NCI-H2196 treated with DMSO at 0.1 percent for 48 hours (cell line): Measurements from ENCODE around the gene CLTB.
A peak's percentile ranks its signal among the peaks of the same experiment; 100 is the strongest.
"Not testable (repeated sequence)": the region's sequence is repeated elsewhere in the genome, so short reads cannot be mapped to it uniquely, and the experiment has no call there.

Source experiments
- DNase-seq: peaks from one replicate; lab custom pipeline; 2025; ENCODE audit not compliant: unreplicated experiment; lab: John Stamatoyannopoulos, UW

Gene CLTB

DNA sequence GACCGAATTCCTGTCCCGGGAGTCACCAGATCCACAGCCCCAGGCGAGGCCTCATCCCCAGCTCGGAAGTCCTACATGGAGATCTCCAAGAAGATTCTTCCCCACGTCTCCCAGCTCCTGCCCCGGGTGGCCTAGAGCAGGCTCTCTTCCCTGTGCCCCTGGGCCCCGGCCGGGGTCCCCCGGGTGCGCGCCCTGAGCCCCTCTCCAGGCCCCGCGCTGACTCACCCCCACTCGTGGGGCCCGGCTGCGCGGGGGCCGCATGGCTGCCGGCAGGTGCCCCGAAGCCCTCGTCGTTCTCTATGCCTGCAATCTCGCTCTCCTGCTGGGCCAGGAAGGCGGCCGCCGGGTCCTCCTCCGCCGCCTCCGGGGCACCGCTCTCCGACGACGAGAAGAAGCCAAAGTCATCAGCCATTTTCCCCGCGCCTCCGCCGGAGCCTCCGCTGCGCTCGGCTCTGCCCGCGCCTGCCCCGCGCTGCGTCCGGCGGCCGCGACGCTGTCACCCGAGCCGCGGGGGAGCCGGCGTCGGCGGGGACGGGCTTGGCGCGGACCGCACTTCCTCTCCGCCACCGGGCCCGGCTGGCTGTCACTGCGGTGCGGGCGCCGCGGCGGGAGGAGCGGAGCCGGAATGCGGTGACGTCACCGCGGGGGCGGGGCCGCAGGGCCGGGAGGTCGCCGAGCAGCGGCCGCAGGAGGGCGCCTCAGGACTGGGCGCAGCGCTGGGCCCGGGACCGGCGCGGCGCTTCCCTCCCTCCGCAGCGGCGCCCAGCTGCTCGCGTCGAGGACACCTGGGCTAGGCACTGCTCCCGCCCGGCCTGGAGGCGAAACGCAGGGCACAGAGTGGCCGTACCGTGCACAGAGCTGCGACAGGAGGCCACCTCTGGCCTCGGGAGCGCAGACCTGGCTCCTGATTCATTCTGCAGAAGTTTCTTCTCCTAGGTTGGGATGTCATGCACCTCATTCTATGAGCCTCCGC lies at the start of gene CLTB:
CLTB (minus strand) TSS at position 588 of the 973 bp plus-strand sequence; CDS start at position 412, 176 bp downstream.
- peak; percentile 81 for DNase-seq

DNA sequence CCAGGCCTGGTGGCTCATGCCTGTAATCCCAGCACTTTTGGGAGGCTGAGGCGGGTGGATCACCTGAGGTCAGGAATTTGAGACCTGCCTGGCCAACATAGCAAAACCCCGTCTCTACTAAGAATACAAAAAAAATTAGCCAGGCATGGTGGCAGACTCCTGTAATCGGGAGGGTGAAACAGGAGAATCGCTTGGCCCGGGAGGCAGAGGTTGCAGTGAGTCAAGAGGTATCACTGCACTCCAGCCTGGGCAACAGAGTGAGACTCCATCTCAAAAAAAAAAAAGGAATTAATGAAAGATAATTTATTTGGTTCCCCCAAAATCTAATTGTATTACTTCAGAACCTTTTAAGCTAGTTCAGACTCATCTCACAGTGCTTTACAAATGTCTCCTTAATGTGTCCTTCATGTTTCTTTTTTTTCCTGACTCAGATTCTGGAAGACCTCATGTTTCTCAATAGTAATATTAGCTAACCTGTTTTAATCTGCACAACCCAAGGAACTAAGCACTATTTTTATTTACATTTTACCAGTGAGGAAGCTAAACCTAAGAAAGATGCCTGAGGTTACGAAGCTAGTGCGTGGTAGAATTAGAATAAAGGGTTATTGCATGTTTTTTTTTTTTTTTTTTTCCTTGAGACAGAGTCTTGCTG lies 46.9 kb upstream of the CLTB start:
- no peak for DNase-seq

DNA sequence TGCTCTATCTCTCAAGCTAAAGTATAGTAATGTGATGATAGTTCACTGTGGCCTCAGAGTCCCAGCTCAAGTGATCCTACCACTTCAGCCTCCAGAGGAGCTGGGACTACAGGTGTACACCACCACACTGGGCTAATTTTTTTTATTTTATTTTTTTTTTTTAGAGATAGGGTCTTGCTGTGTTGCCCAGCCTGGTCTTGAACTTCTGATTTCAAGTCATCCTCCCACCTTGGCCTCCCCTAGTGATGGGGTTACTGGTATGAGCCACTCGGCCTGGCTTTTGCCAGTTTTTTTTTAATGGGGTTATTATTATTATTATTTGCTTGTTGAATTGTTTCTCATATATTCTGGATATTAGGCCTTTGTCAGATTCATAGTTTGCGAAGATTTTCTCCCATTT lies 45.0 kb upstream of the CLTB start:
- DNase-seq, result no peak

GRCh38 chr5:176458904-176459561 lies 42.7 kb upstream of the CLTB start:
- no peak for DNase-seq

DNA sequence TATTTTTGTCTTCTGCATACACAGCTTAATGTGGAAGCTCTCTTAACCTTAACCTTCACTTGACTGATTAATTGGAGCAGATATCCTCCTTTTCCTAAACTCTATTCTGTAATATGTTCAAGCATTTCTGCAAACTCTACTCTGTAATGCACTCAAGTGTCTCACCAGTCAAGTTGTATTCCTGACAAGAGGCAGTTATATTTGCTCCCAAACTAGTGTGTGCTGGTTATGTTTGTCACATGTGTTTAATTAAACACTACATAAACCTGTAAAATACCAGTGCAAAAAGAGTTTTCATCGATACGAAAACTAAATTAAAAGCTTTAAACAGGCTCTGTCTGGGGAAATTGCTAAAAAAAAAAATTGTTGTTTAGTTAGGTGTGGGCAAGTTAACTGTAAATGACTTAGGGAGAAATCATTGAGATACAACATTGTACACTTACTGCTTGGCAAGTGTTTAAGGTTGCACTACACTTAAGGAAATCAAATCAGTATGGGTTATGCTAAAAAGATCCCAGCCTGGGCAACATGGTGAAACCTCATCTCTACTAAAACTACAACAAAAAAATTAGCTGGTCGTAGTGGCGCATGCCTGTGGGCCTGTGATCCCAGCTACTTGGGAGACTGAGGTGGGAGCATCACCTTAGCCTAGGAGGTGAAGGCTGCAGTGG lies 38.5 kb upstream of the CLTB start:
- no peak for DNase-seq

DNA sequence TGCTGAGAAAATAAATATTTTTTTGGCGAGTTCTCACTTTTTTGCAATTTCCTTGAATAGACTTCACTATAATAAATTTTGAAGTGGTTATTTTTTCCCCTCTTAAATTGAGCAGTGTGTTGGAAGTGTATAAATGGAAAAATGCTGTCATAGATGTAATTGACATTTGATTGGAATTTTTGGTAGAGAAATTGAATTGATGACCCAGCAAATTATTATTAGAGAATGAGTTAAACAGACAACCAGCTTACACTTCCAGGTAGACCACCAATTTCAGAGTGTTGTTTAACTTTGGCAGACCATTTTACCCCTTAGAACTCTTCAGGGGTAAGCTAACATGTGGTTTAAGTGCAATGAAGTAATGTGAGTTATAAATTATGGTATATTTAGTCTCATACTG lies 33.7 kb upstream of the CLTB start:
- no peak for DNase-seq

DNA sequence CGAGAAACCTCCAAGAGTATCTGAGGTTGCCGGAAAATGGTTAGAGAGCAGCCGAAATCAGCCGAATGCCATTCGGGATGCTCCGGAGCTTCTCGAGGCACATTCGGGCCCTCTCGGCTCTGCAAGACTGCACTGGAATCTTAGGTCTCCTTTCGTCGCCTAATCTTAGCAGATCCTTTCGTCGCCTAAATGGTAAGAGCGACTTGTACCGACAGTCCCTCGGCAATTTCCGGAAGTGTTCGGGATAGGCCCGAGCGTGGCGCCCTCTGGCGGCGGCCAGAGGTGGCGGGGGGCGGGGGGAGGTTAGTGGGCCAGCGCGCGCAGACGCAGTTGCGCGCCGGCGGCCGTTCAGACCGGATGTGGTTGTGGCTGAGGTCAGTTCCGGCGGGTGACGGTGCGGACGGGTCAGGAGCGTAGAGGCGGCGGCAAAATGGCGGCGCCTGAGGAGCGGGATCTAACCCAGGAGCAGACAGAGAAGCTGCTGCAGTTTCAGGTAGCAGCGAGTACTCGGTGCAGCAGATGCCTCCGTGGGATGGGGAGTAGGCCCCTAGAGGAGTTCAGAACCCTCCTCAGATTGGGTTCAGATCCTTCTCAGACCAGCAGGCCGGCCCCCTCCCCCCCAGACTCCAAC lies 31.8 kb upstream of the CLTB start, which contains the start of gene FAF2:
FAF2 (plus strand) TSS at position 408 of the 631 bp plus-strand sequence; CDS start at position 431, 23 bp downstream.
- DNase-seq, result peak; percentile 92

GRCh38 chr5:176447591-176447977 lies 31.2 kb upstream of the CLTB start:
- DNase-seq, result peak; percentile 56

DNA sequence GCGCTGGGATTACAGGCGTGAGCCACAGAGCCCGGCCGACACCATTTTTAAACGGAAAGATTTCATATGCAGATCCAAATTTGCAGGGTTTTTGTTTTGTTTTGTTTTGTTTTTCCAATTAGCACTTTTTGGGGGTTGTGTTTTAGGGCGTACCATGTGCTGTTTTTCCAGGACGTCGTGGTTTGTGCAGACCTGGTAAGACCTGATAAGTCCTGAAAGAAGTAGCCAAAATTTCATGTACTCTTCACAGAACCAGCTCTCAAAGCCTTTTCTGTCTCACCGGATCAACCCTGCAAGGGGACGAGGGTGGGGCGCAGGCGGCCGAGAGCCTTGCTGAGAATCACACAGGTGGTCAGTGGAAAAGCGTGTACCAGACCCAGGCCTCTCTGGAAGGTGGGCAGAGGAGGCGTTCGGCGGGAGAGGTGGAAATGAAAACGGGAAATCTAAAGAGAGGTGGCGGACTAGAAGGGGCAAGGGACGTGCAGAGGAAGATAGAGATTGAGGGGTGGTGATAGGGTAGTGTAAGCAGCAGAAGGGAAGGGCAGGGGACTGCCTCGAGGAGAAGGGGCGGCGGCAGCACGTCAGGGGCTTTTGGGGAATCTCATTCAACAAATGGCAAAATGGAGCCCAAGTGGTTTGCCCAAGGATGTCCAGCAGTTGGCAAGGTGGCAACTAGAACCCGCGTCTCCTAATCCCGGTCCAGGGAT lies 30.7 kb upstream of the CLTB start:
- DNase-seq, result no peak

DNA sequence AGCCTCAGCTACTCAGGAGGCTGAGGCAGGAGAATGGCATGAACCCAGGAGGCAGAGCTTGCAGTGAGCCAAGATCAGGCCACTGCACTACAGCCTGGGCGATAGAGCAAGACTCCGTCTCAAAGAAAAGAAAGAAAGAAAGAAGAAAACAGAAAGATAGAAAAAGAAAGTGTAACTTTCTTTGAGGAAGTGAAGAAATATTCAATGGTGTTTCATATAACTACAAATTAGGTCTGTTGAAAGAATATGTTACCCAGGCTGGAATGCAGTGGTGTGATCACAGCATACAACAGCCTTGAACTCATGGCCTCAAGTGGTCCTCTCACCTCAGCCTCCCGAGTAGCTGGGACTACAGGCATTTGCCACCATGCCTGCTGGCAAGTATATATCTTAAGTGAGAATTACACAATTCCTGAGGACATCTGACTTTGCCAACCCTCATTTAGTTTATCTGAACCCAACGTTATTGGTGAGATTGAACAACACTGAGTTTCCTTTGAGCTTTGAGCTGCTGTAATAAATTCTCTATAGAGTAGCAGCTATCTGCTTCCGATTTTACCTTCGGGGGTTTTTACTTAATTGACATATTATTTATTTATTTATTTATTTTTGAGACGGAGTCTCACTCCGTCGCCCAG lies 29.8 kb upstream of the CLTB start:
- no peak for DNase-seq

DNA sequence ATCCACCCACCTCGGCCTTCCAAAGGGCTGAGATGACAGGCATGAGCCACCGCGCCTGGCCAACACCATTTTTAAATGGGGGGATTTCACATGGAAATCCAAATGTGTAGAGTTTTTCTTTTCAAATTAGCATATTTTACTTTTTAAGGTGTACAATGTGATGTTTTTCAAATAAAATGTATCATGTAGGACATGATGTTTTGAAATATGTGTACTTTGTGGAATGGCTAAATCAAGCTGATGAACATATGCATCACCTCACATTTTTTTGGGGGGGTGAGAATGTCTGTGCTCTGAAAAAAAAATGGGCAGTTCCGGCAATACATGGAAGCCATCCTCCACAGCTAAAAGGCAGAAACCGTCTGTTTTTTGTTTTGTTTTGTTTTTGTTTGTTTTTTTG lies 28.4 kb upstream of the CLTB start:
- DNase-seq, result no peak

DNA sequence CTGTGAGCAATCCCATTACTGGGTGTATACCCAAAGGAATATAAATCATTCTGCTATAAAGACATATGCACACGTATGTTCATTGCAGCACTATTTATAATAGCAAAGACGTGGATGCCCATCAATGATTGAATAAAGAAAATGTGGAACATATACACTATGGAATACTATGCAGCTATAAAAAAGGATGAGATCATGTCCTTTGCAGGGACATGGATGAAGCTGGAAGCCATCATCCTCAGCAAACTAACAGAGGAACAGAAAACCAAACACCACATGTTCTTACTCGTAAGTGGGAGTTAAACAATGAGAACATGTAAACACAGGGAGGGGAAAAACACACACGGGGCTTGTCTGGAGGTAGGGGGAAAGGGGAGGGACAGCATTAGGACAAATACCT lies 26.6 kb upstream of the CLTB start:
- DNase-seq, result not testable (repeated sequence)

DNA sequence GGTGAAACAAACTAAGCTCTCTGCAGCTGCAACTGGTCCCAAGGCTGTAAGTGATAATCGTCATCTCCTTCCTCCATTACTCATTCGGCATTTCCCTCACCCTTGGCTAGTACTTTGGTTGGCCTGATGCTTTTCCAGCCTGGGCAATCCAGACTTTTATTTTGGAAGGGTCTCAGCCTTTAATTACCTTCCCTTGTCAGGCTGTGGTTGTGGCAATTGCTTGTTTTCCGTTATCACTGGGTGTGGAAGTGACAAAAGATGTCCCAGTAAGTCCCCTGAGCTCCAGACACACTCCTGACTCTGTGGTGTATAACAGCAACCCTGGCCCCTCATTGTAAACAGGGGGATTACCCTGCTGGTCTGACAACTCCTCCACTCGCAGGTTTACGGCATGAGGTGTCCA lies 25.6 kb upstream of the CLTB start:
- DNase-seq, result no peak

GRCh38 chr5:176440927-176441706 lies 24.8 kb upstream of the CLTB start:
- DNase-seq, result peak; percentile 35

- DNase-seq, result no peak
Measured at GRCh38 chr5:176438959-176439757, 22.8 kb upstream of the CLTB start.

DNA sequence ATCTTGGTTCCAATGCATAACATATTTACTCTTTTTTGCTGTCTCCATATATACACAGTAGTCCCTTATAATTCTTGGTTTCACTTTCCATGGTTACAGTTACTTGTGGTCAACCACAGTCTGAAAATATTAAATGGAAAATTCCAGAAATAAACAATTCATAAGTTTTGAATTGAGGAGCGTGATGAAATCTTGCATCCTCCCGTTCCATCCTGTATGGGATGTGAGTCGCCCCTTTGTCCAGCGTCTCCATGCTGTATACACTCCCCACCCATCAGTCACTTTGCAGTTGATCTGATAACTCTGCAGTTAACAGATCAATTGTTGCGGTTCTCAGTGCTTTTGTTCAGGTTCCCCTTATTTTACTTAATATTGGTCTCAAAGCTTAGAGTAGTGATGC lies 20.3 kb upstream of the CLTB start:
- no peak for DNase-seq

- no peak for DNase-seq
Measured at GRCh38 chr5:176432707-176433106, 16.4 kb upstream of the CLTB start.

- no peak for DNase-seq
Measured at GRCh38 chr5:176429972-176430371, 13.6 kb upstream of the CLTB start.
